ENCODE data around the gene IFNGR2.

IFNGR2 gene

GRCh38 chr21:33397717-33398116 lies 5.5 kb upstream of the IFNGR2 start:
- no peak overlapping the region for H3K27ac ChIP-seq (ENCODE audit: extremely low read depth, low read depth, low read length)
- no peaks in the 10 kb centered on the region for H3K36me3 ChIP-seq (ENCODE audit: control insufficient read depth in 2 of 2, insufficient read depth in 1 of 2, low read length in 2 of 2)
- H3K4me1 ChIP-seq (ENCODE audit: control insufficient read depth, insufficient read depth, low read length) = no peaks in the 10 kb centered on the region
- TF ChIP-seq SCRT2 (tag by site-specific recombination; IDR thresholded peaks at IDR 0.05) (peak; percentile 80), ZNF501 (tag by site-specific recombination; IDR thresholded peaks at IDR 0.05) (no peak)
- no peak overlapping the region for H3K4me3 ChIP-seq (ENCODE audit: low read depth, low read length)
- no peaks in the 10 kb centered on the region for H3K9me3 ChIP-seq (ENCODE audit: control insufficient read depth, insufficient read depth, low read depth, low read length)
- ChIA-PET POLR2A (no interaction called here), CTCF (interaction anchor here (0.6 to 1.0 kb wide), 2 partner anchors 23 to 35 kb away, joined by 4 to 5 read pairs; no protein-coding TSS in a partner anchor)

DNA sequence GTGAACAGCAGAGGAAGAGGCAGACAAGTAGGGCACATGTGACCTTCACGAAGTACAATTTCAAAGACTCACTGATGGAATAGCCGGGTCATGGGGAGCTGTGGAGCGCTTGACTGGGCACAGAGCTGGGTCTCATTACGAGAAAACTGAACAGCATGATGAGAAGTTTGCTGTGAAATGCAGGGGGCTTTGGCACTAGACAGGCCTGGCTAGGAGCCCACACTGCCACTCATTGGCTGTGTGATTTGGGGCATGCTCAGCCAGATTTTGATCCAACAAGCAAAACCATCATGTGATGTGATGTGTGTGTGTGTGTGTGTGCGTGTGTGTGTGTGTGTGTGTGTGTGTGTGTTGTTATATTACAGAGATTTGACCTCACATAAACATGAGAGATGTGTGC lies 4.9 kb upstream of the IFNGR2 start:
- no peak overlapping the region for H3K27ac ChIP-seq (ENCODE audit: extremely low read depth, low read depth, low read length)
- H3K9me3 ChIP-seq (ENCODE audit: control insufficient read depth, insufficient read depth, low read depth, low read length) = no peaks in the 10 kb centered on the region
- ChIA-PET POLR2A (no interaction called here), CTCF (interaction anchor here (1.0 to 2.3 kb wide), 2 partner anchors 24 to 37 kb away, joined by 4 to 7 read pairs; no protein-coding TSS in a partner anchor)
- TF ChIP-seq ZNF777 (tag by site-specific recombination; IDR thresholded peaks at IDR 0.05; ENCODE audit: borderline replicate concordance) = no peak
- peak; percentile 86 for TF ChIP-seq ZSCAN4 (tag by site-specific recombination; IDR thresholded peaks at IDR 0.05)
- TF ChIP-seq KLF17 (tag by site-specific recombination; IDR thresholded peaks at IDR 0.05) = no peak
- no peaks in the 10 kb centered on the region for H3K4me1 ChIP-seq (ENCODE audit: control insufficient read depth, insufficient read depth, low read length)
- no peaks in the 10 kb centered on the region for H3K36me3 ChIP-seq (ENCODE audit: control insufficient read depth in 2 of 2, insufficient read depth in 1 of 2, low read length in 2 of 2)
- H3K4me3 ChIP-seq (ENCODE audit: low read depth, low read length) = no peak overlapping the region

DNA sequence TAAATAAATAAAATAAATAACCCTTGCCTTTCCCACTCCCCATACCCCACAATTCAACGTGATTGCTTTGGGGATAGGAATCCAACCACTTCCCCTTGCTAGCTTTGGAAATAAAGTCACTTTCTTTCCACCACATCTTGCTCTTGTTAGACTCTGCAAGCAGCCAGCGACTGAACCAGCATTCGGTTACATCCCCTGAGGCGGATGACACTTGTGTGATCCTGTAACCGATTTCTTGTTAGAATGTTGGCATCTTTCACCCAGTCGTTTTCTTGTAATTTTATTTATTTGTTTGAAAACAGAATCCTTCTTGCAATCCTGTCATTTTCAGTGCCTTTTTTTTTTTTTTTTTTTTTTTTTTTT lies 1.6 kb upstream of the IFNGR2 start:
- H3K4me1 ChIP-seq (ENCODE audit: control insufficient read depth, insufficient read depth, low read length) = peaks cover 7% of the 10 kb centered on the region
- peaks cover 0 to 4% of the 10 kb centered on the region in 2 experiments; a peak in 1 of 3 replicates for H3K36me3 ChIP-seq (ENCODE audit: control insufficient read depth in 2 of 2, insufficient read depth in 1 of 2, low read length in 2 of 2)
- POLR2A ChIA-PET = interaction anchor here (0.8 kb wide), 1 partner anchor 67 kb away, joined by 5 read pairs; no protein-coding TSS in a partner anchor
- H3K4me3 ChIP-seq (ENCODE audit: low read depth, low read length) = no peak overlapping the region
- CTCF ChIA-PET = interaction anchor here (0.6 to 1.0 kb wide), 2 partner anchors 35 to 77 kb away, joined by 3 to 6 read pairs; partner anchors contain the start of gene IFNAR1
- H3K27ac ChIP-seq (ENCODE audit: extremely low read depth, low read depth, low read length) = no peak overlapping the region
- no peaks in the 10 kb centered on the region for H3K9me3 ChIP-seq (ENCODE audit: control insufficient read depth, insufficient read depth, low read depth, low read length)
- TF ChIP-seq ZSCAN23 (tag by site-specific recombination; IDR thresholded peaks at IDR 0.05) (no peak), ZNF518A (tag by site-specific recombination; conservative IDR thresholded peaks at IDR 0.05; ENCODE audit: low read depth) (0 out of 2 replicates have a peak, but pooled peaks have one; percentile 21)
